Spleen (tissue), 7 donors: ENCODE data around the gene IRF2.

Experiments used
- POLR2A ChIP-seq, 3 donors: fragments of 450-650 bp; IDR thresholded peaks; one replicate each; pipeline ENCODE4 v1.5.1; 2017; ENCODE audit warnings: antibody characterized with exemption in 3 of 3, mild to moderate bottlenecking in 1 of 3
- POLR2AphosphoS5 ChIP-seq, 3 donors: sonication (generic); formaldehyde crosslinking; IDR thresholded peaks; one replicate each; pipeline ENCODE4 v1.5.1; 2017; ENCODE audit warnings: antibody characterized with exemption in 3 of 3
- TF ChIP-seq, protein P1 (sequence below), 11 experiments: fragments of 200-600 bp in 7 of 11; fragments of 450-650 bp in 4 of 11; sonication (generic) in 4 of 11; IDR thresholded peaks in 8 of 11; conservative IDR thresholded peaks in 3 of 11; 1 replicate in 7 of 11; 2 replicates in 4 of 11; pipeline versions ENCODE4 v1.4.0 to v1.8.0; 2016 to 2021; ENCODE audit warnings: antibody characterized with exemption in 11 of 11, inconsistent platforms in 4 of 11, mild to moderate bottlenecking in 1 of 11
- donor health status: DM: no; HTN: no; CAD: no; lungs with moderate emphysema.
- donor health status: DM: no; HTN: no; CAD: no.
- donor health status: DM: no; HTN: no; CAD: no.

DNA sequence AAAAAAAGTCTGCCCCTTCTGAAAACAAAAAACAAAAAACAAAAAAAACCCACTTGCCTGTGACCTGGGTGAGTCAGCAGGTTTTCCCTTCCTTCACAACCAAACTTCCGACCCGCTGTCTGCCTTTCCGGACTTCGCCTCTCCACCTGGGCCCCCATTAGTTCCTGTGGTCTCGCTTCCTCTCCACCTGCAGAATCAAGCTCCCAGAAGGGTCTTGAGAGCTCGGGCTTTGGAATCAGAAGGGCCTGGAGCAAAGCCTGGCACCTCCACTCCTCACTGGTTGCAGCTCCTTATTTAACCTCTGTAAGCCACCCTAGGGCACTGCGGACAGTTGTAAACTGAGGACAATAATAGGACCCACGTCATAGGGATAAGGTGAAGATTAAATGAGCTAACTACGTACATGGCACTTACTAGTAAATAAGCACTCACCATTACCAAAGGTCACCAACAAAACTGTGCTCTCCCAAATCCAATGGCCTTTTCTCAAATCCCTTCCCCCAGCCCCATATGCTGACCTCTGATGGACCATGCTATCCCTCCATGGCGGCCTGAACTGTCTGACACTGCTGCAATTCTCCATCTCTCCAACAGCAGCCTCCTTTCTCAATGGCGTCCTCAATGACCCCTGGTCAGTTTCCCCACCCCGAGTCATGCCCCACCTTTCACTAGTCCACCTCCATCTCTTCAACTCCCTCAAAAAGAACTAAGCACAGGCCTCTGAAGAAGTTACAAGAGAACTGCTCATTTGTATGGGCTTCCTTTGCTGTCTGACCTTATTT lies 64.2 kb downstream of the IRF2 start:
- TF ChIP-seq, protein P1, sequence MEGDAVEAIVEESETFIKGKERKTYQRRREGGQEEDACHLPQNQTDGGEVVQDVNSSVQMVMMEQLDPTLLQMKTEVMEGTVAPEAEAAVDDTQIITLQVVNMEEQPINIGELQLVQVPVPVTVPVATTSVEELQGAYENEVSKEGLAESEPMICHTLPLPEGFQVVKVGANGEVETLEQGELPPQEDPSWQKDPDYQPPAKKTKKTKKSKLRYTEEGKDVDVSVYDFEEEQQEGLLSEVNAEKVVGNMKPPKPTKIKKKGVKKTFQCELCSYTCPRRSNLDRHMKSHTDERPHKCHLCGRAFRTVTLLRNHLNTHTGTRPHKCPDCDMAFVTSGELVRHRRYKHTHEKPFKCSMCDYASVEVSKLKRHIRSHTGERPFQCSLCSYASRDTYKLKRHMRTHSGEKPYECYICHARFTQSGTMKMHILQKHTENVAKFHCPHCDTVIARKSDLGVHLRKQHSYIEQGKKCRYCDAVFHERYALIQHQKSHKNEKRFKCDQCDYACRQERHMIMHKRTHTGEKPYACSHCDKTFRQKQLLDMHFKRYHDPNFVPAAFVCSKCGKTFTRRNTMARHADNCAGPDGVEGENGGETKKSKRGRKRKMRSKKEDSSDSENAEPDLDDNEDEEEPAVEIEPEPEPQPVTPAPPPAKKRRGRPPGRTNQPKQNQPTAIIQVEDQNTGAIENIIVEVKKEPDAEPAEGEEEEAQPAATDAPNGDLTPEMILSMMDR (IDR thresholded peaks at IDR 0.05 in 8 of 11, conservative IDR thresholded peaks at IDR 0.05 in 3 of 11), result no peak
- peak in 1 of 3 donors; percentile 39 for TF ChIP-seq POLR2AphosphoS5 (IDR thresholded peaks at IDR 0.05)
- TF ChIP-seq POLR2A (IDR thresholded peaks at IDR 0.05), result no peak
